HEK293 (cell line): Measurements from ENCODE around the gene MAP3K8.

ENCODE experiments used
- FEZF1 ChIP-seq: fragments of 450-650 bp; formaldehyde crosslinking; IDR thresholded peaks from 2 replicates; pipeline ENCODE4 v1.5.1; 2016; ENCODE audit warnings: missing biosample characterization, missing genetic modification characterization
- ZFP69B ChIP-seq: fragments of 450-650 bp; formaldehyde crosslinking; IDR thresholded peaks from 2 replicates; pipeline ENCODE4 v1.5.1; 2016; ENCODE audit warnings: missing biosample characterization, missing genetic modification characterization
- ZNF121 ChIP-seq: fragments of 450-650 bp; formaldehyde crosslinking; IDR thresholded peaks from 2 replicates; pipeline ENCODE4 v1.5.1; 2016; ENCODE audit warnings: missing biosample characterization, missing genetic modification characterization
- ZNF138 ChIP-seq: fragments of 450-650 bp; formaldehyde crosslinking; IDR thresholded peaks from 2 replicates; pipeline ENCODE4 v1.5.1; 2016; ENCODE audit warnings: missing biosample characterization, missing genetic modification characterization, borderline replicate concordance
- ZNF175 ChIP-seq: fragments of 450-650 bp; formaldehyde crosslinking; IDR thresholded peaks from 2 replicates; pipeline ENCODE4 v1.5.1; 2016; ENCODE audit warnings: missing biosample characterization, missing genetic modification characterization
- ZNF341 ChIP-seq: fragments of 450-650 bp; formaldehyde crosslinking; IDR thresholded peaks from 2 replicates; pipeline ENCODE4; 2016; ENCODE audit warnings: low read depth, missing biosample characterization, missing genetic modification characterization
- ZNF558 ChIP-seq: fragments of 450-650 bp; formaldehyde crosslinking; IDR thresholded peaks from 2 replicates; pipeline ENCODE4 v1.5.1; 2016; ENCODE audit warnings: missing biosample characterization, missing genetic modification characterization
- TF ChIP-seq, protein P1 (sequence below): fragments of 450-650 bp; formaldehyde crosslinking; IDR thresholded peaks from 2 replicates; pipeline ENCODE4 v1.5.1; 2016; ENCODE audit warnings: missing biosample characterization, missing genetic modification characterization

GRCh38 chr10:30495687-30496086 lies 61.7 kb downstream of the MAP3K8 start:
- TF ChIP-seq ZNF138 (no peak), FEZF1 (tag by site-specific recombination) (no peak), ZNF121 (tag by site-specific recombination) (no peak), ZNF558 (tag by site-specific recombination) (no peak), ZNF341 (tag by site-specific recombination) (no peak), ZNF175 (tag by site-specific recombination) (no peak), ZFP69B (tag by site-specific recombination) (no peak)
- TF ChIP-seq, protein P1, sequence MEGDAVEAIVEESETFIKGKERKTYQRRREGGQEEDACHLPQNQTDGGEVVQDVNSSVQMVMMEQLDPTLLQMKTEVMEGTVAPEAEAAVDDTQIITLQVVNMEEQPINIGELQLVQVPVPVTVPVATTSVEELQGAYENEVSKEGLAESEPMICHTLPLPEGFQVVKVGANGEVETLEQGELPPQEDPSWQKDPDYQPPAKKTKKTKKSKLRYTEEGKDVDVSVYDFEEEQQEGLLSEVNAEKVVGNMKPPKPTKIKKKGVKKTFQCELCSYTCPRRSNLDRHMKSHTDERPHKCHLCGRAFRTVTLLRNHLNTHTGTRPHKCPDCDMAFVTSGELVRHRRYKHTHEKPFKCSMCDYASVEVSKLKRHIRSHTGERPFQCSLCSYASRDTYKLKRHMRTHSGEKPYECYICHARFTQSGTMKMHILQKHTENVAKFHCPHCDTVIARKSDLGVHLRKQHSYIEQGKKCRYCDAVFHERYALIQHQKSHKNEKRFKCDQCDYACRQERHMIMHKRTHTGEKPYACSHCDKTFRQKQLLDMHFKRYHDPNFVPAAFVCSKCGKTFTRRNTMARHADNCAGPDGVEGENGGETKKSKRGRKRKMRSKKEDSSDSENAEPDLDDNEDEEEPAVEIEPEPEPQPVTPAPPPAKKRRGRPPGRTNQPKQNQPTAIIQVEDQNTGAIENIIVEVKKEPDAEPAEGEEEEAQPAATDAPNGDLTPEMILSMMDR (tag by site-specific recombination), result no peak
